ENCODE measurements around the gene SCN1B. TPM values are rescaled to one million over a fixed set of nuclear protein-coding genes. Genes with fewer than 3 reads are reported as not detected.

The SCN1B gene
- total and polyA plus RNA-seq, 2 of the 13 experiments (the other 11 are each of a cell fraction or from before 2014, with no cell fraction given) = 2.7 to 20.1 TPM

- TF ChIP-seq ZGPAT (CRISPR knock-in tag; IDR thresholded peaks at IDR 0.05) (peak; percentile 79), ATF2 (CRISPR knock-in tag; IDR thresholded peaks at IDR 0.05) (peak; percentile 76; the same call in 1 of the 2 replicates), ZNF260 (CRISPR knock-in tag; IDR thresholded peaks at IDR 0.05; ENCODE audit: borderline replicate concordance, low read depth) (no peak), ZNF512 (CRISPR knock-in tag; IDR thresholded peaks at IDR 0.05) (no peak), SOX5 (CRISPR knock-in tag; IDR thresholded peaks at IDR 0.05; ENCODE audit: borderline replicate concordance) (peak; percentile 86; the same call in 1 of the 2 replicates), ZBTB25 (CRISPR knock-in tag; IDR thresholded peaks at IDR 0.05) (peak; percentile 73; the same call in 1 of the 2 replicates), XBP1 (CRISPR knock-in tag; IDR thresholded peaks at IDR 0.05) (no peak), ZBTB34 (CRISPR knock-in tag; IDR thresholded peaks at IDR 0.05) (peak; percentile 71; the same call in 1 of the 2 replicates), ISL2 (CRISPR knock-in tag; IDR thresholded peaks at IDR 0.05) (peak; percentile 60), SYNCRIP (IDR thresholded peaks at IDR 0.05; ENCODE audit: insufficient read depth, low read depth, low read length) (no peak), GMEB1 (CRISPR knock-in tag; IDR thresholded peaks at IDR 0.05; ENCODE audit: borderline replicate concordance) (peak; percentile 16; the same call in 1 of the 2 replicates), SATB2 (CRISPR knock-in tag; IDR thresholded peaks at IDR 0.05) (0 out of 2 replicates have a peak, but pooled peaks have one; percentile 12), ZSCAN25 (CRISPR knock-in tag; IDR thresholded peaks at IDR 0.05) (no peak), MBD4 (IDR thresholded peaks at IDR 0.05; ENCODE audit: borderline replicate concordance, low read length) (no peak), SIX1 (CRISPR knock-in tag; IDR thresholded peaks at IDR 0.05; ENCODE audit: borderline replicate concordance) (peak; percentile 70; the same call in 1 of the 2 replicates), PATZ1 (CRISPR knock-in tag; IDR thresholded peaks at IDR 0.05) (peak; percentile 94)
Measured at GRCh38 chr19:34994643-34995541, 35.4 kb upstream of the SCN1B start (continued).
